ENCODE data around the gene FDXACB1. TPM values are rescaled to one million over a fixed set of nuclear protein-coding genes. Genes with fewer than 3 reads are reported as not detected.

FDXACB1 gene
- total RNA-seq = 2.9 and 4.4 TPM in 2 replicates

GRCh38 chr11:111878849-111879636 lies at the start of gene FDXACB1, which contains the start of gene CFAP68:
Gene FDXACB1, minus strand, starts transcription at chr11:111879165. Its CDS starts 33 bp downstream, at chr11:111879132.
Gene CFAP68, plus strand, starts transcription at chr11:111879541. Its CDS starts 20 bp downstream, at chr11:111879561.
- peak; percentile 95 for DNase-seq (ENCODE audit: low read depth, low spot score)

GRCh38 chr11:111926505-111927391 lies 47.8 kb upstream of the FDXACB1 start:
- peak; percentile 89 for DNase-seq (ENCODE audit: low read depth, low spot score)

- DNase-seq (ENCODE audit: low read depth, low spot score) = no peak
Observed at GRCh38 chr11:111925953-111926352, 47.0 kb upstream of the FDXACB1 start.

- no peak for DNase-seq (ENCODE audit: low read depth, low spot score)
Observed at GRCh38 chr11:111923951-111924350, 45.0 kb upstream of the FDXACB1 start.

- no peak for DNase-seq (ENCODE audit: low read depth, low spot score)
Observed at GRCh38 chr11:111923351-111923788, 44.4 kb upstream of the FDXACB1 start.

- no peak for DNase-seq (ENCODE audit: low read depth, low spot score)
Observed at GRCh38 chr11:111922803-111923202, 43.8 kb upstream of the FDXACB1 start.

- no peak for DNase-seq (ENCODE audit: low read depth, low spot score)
Observed at GRCh38 chr11:111921541-111922230, 42.7 kb upstream of the FDXACB1 start.

GRCh38 chr11:111920908-111921307 lies 41.9 kb upstream of the FDXACB1 start:
- no peak for DNase-seq (ENCODE audit: low read depth, low spot score)

GRCh38 chr11:111918390-111919256 lies 39.7 kb upstream of the FDXACB1 start, which contains the start of gene C11orf52:
Gene C11orf52, plus strand, starts transcription at chr11:111918913. Its CDS starts 60 bp downstream, at chr11:111918973.
- no peak for DNase-seq (ENCODE audit: low read depth, low spot score)

- no peak for DNase-seq (ENCODE audit: low read depth, low spot score)
Observed at GRCh38 chr11:111917788-111918187, 38.8 kb upstream of the FDXACB1 start.

GRCh38 chr11:111917312-111917711 lies 38.3 kb upstream of the FDXACB1 start:
- DNase-seq (ENCODE audit: low read depth, low spot score) = no peak

- no peak for DNase-seq (ENCODE audit: low read depth, low spot score)
Observed at GRCh38 chr11:111916768-111917167, 37.8 kb upstream of the FDXACB1 start.

- DNase-seq (ENCODE audit: low read depth, low spot score) = no peak
Observed at GRCh38 chr11:111913997-111914396, 35.0 kb upstream of the FDXACB1 start.

GRCh38 chr11:111913031-111913861 lies 34.3 kb upstream of the FDXACB1 start:
- no peak for DNase-seq (ENCODE audit: low read depth, low spot score)

GRCh38 chr11:111912535-111912934 lies 33.6 kb upstream of the FDXACB1 start, which contains the start of gene HSPB2:
Gene HSPB2, plus strand, starts transcription at chr11:111912734. Its CDS starts 96 bp downstream, at chr11:111912830.
- DNase-seq (ENCODE audit: low read depth, low spot score) = no peak

- DNase-seq (ENCODE audit: low read depth, low spot score) = no peak
Observed at GRCh38 chr11:111911563-111912401, 32.8 kb upstream of the FDXACB1 start, which contains the start of gene CRYAB. Gene CRYAB, minus strand, starts transcription at chr11:111911770. Its CDS starts 46 bp downstream, at chr11:111911724.

- DNase-seq (ENCODE audit: low read depth, low spot score) = no peak
Observed at GRCh38 chr11:111910676-111911562, 32.0 kb upstream of the FDXACB1 start.
